HepG2 (cell line): Measurements from ENCODE around the gene STAT1. TPM values are rescaled to one million over a fixed set of nuclear protein-coding genes. Genes with fewer than 3 reads are reported as not detected.
A peak's percentile ranks its signal among the peaks of the same experiment; 100 is the strongest.

Experiments
- CBX1 ChIP-seq: IDR thresholded peaks from one replicate; pipeline ENCODE4 v1.6.1; 2016; ENCODE audit warnings: antibody characterized with exemption, low read depth
- CBX2 ChIP-seq, 2 experiments: fragments of 200-600 bp in 1 of 2; sonication (generic); formaldehyde crosslinking in 1 of 2; IDR thresholded peaks; 2 replicates each; pipeline versions ENCODE4 v1.7.0 to v1.8.1; 2018 to 2022; ENCODE audit warnings: low read depth in 2 of 2, low read length in 1 of 2, mild to moderate bottlenecking in 1 of 2, missing genetic modification reagents in 1 of 2
- FOSL2 ChIP-seq: sonication (generic); formaldehyde crosslinking; IDR thresholded peaks from 2 replicates; pipeline ENCODE4 v1.4.0; 2020; ENCODE audit warnings: missing genetic modification reagents
- GFI1 ChIP-seq: sonication (generic); formaldehyde crosslinking; IDR thresholded peaks from 2 replicates; pipeline ENCODE4 v1.5.0; 2020; ENCODE audit warnings: missing genetic modification reagents, mild to moderate bottlenecking, borderline replicate concordance
- KDM3A ChIP-seq: IDR thresholded peaks from 2 replicates; pipeline ENCODE4 v1.6.1; 2018; ENCODE audit warnings: low read depth, missing compliant biosample characterization
- LRRFIP1 ChIP-seq: sonication (generic); formaldehyde crosslinking; conservative IDR thresholded peaks from 2 replicates; pipeline ENCODE4 v1.4.0; 2020; ENCODE audit warnings: missing genetic modification reagents
- MAF1 ChIP-seq: sonication (generic); formaldehyde crosslinking; IDR thresholded peaks from 2 replicates; pipeline ENCODE4 v1.5.0; 2020; ENCODE audit warnings: missing genetic modification reagents, borderline replicate concordance
- MED1 ChIP-seq: sonication (generic); formaldehyde crosslinking; IDR thresholded peaks from 2 replicates; pipeline ENCODE4 v1.4.0; 2020; ENCODE audit warnings: missing genetic modification reagents
- RXRB ChIP-seq: IDR thresholded peaks from 2 replicates; pipeline ENCODE4 v1.6.1; 2016; ENCODE audit warnings: borderline replicate concordance, missing genetic modification reagents, missing compliant biosample characterization
- ZFY ChIP-seq: sonication (generic); formaldehyde crosslinking; IDR thresholded peaks from 2 replicates; pipeline ENCODE4 v1.4.0; 2020; ENCODE audit warnings: missing genetic modification reagents
- ZNF232 ChIP-seq: sonication (generic); formaldehyde crosslinking; IDR thresholded peaks from 2 replicates; pipeline ENCODE4 v1.4.0; 2020; ENCODE audit warnings: missing genetic modification reagents, borderline replicate concordance
- ZNF292 ChIP-seq: sonication (generic); formaldehyde crosslinking; IDR thresholded peaks from 2 replicates; pipeline ENCODE4 v1.8.1; 2022; ENCODE audit warnings: mild to moderate bottlenecking, low read depth, missing genetic modification reagents, borderline replicate concordance
- ZNF644 ChIP-seq: IDR thresholded peaks from 2 replicates; pipeline ENCODE4 v1.6.1; 2016; ENCODE audit warnings: low read depth
- ZNF777 ChIP-seq: sonication (generic); formaldehyde crosslinking; IDR thresholded peaks from 2 replicates; pipeline ENCODE4 v1.4.0; 2020; ENCODE audit warnings: missing genetic modification reagents
- polyA plus RNA-seq, 8 experiments: library from polyadenylated mRNA; depleted of rRNA in 3 of 8; stranded (reverse) in 7 of 8; unstranded in 1 of 8; fragments of >200 nt; fragmentation: Illumina TruSeq in 4 of 8; extraction: Trizol in 4 of 8; gene quantifications; 2 replicates each; pipeline versions ENCODE4 v1.2.1 to v1.2.3, GENCODE V29; 2011 to 2016; ENCODE audit warnings: low read depth in 4 of 8, missing spikeins in 1 of 8, mixed read lengths in 1 of 8; ENCODE audit not compliant: insufficient read depth in 1 of 8
- total RNA-seq, 5 experiments: library from RNA; depleted of rRNA; stranded (reverse); fragments of >200 nt; fragmentation: Illumina TruSeq; extraction: Trizol; gene quantifications; 2 replicates each; pipeline ENCODE4 v1.2.3, GENCODE V29; 2016; ENCODE audit warnings: low read depth in 1 of 5
- TF ChIP-seq, protein P1 (sequence below): IDR thresholded peaks from 2 replicates; pipeline ENCODE4 v1.6.1; 2016; ENCODE audit warnings: missing compliant biosample characterization, missing genetic modification reagents, borderline replicate concordance
- TF ChIP-seq, protein P2 (sequence below): IDR thresholded peaks from 2 replicates; pipeline ENCODE4 v1.6.1; 2016; ENCODE audit warnings: low read depth, borderline replicate concordance
- TF ChIP-seq, protein P3 (sequence below): sonication (generic); formaldehyde crosslinking; IDR thresholded peaks from 2 replicates; pipeline ENCODE4 v1.4.0; 2020; ENCODE audit warnings: missing genetic modification reagents, borderline replicate concordance
- TF ChIP-seq, protein P4 (sequence below): sonication (generic); formaldehyde crosslinking; IDR thresholded peaks from 2 replicates; pipeline ENCODE4 v1.4.0; 2020; ENCODE audit warnings: missing genetic modification reagents

STAT1 gene
- total and polyA plus RNA-seq, 2 of the 13 experiments (the other 11 are each of a cell fraction or from before 2014, with no cell fraction given) = 21.8 to 59.6 TPM

GRCh38 chr2:191049728-191050639, 36.0 kb upstream of the STAT1 start (continued):
- TF ChIP-seq, protein P1, sequence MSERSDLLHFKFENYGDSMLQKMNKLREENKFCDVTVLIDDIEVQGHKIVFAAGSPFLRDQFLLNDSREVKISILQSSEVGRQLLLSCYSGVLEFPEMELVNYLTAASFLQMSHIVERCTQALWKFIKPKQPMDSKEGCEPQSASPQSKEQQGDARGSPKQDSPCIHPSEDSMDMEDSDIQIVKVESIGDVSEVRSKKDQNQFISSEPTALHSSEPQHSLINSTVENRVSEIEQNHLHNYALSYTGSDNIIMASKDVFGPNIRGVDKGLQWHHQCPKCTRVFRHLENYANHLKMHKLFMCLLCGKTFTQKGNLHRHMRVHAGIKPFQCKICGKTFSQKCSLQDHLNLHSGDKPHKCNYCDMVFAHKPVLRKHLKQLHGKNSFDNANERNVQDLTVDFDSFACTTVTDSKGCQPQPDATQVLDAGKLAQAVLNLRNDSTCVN (CRISPR knock-in tag) = no peak
- TF ChIP-seq KDM3A (no peak), GFI1 (CRISPR knock-in tag) (peak; percentile 99), MAF1 (no peak), CBX2 (IDR thresholded peaks at IDR 0.05; ENCODE audit: low read depth, low read length) (no peak), CBX2 (CRISPR knock-in tag; IDR thresholded peaks at IDR 0.05; ENCODE audit: low read depth) (no peak), RXRB (CRISPR knock-in tag) (no peak), CBX1 (no peak), ZNF644 (no peak), MED1 (CRISPR knock-in tag) (0 out of 2 replicates have a peak, but pooled peaks have one; percentile 13), FOSL2 (CRISPR knock-in tag) (no peak), ZNF777 (CRISPR knock-in tag) (no peak), LRRFIP1 (CRISPR knock-in tag) (no peak), ZFY (CRISPR knock-in tag) (no peak), ZNF232 (CRISPR knock-in tag) (0 out of 2 replicates have a peak, but pooled peaks have one; percentile 40), ZNF292 (CRISPR knock-in tag) (peak; percentile 42; the same call in 1 of the 2 replicates)
- TF ChIP-seq, protein P2, sequence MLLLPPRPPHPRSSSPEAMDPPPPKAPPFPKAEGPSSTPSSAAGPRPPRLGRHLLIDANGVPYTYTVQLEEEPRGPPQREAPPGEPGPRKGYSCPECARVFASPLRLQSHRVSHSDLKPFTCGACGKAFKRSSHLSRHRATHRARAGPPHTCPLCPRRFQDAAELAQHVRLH (CRISPR knock-in tag) = no peak
- TF ChIP-seq, protein P3, sequence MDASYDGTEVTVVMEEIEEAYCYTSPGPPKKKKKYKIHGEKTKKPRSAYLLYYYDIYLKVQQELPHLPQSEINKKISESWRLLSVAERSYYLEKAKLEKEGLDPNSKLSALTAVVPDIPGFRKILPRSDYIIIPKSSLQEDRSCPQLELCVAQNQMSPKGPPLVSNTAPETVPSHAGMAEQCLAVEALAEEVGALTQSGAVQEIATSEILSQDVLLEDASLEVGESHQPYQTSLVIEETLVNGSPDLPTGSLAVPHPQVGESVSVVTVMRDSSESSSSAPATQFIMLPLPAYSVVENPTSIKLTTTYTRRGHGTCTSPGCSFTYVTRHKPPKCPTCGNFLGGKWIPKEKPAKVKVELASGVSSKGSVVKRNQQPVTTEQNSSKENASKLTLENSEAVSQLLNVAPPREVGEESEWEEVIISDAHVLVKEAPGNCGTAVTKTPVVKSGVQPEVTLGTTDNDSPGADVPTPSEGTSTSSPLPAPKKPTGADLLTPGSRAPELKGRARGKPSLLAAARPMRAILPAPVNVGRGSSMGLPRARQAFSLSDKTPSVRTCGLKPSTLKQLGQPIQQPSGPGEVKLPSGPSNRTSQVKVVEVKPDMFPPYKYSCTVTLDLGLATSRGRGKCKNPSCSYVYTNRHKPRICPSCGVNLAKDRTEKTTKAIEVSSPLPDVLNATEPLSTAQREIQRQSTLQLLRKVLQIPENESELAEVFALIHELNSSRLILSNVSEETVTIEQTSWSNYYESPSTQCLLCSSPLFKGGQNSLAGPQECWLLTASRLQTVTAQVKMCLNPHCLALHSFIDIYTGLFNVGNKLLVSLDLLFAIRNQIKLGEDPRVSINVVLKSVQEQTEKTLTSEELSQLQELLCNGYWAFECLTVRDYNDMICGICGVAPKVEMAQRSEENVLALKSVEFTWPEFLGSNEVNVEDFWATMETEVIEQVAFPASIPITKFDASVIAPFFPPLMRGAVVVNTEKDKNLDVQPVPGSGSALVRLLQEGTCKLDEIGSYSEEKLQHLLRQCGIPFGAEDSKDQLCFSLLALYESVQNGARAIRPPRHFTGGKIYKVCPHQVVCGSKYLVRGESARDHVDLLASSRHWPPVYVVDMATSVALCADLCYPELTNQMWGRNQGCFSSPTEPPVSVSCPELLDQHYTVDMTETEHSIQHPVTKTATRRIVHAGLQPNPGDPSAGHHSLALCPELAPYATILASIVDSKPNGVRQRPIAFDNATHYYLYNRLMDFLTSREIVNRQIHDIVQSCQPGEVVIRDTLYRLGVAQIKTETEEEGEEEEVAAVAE (CRISPR knock-in tag) = no peak
- TF ChIP-seq, protein P4, sequence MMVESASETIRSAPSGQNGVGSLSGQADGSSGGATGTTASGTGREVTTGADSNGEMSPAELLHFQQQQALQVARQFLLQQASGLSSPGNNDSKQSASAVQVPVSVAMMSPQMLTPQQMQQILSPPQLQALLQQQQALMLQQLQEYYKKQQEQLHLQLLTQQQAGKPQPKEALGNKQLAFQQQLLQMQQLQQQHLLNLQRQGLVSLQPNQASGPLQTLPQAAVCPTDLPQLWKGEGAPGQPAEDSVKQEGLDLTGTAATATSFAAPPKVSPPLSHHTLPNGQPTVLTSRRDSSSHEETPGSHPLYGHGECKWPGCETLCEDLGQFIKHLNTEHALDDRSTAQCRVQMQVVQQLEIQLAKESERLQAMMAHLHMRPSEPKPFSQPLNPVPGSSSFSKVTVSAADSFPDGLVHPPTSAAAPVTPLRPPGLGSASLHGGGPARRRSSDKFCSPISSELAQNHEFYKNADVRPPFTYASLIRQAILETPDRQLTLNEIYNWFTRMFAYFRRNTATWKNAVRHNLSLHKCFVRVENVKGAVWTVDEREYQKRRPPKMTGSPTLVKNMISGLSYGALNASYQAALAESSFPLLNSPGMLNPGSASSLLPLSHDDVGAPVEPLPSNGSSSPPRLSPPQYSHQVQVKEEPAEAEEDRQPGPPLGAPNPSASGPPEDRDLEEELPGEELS (CRISPR knock-in tag) = 0 out of 2 replicates have a peak, but pooled peaks have one; percentile 35
